ENCODE results near the gene CHIT1.
"Not testable (repeated sequence)": the region's sequence is repeated elsewhere in the genome, so short reads cannot be mapped to it uniquely, and the experiment has no call there.

CHIT1 gene

DNA sequence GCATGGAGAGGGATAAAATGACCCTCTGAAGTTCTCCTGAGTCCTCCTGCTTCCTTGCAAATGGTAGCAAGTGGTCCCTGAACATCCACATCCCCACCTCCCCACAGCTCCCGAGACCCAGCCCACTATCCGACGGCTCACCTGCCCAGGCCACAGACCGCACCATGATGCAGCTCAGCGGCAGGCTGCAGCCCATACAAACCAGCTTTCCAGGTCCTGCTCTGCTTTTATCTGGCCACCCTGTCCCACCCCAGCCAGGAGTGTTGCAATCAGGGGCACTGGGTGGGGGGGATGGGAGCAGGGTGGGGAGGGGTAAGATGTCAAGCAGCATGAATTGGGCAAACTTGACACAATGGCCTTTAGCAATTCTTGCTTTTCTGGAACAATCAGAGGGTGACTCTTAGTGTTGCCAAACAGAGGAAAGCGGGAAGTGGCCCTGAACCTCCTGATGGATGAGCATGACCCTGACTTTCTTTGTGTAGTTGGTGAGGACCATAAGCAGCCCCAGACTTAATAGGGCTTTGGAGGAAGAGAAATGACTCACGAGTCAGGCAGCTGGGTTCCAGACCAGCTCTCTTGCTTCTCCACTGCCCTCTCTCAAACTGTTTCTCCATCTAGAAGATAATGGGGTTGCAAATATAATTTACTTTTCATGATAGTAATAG lies at the start of gene CHIT1:
Gene CHIT1, minus strand, starts transcription at position 203 of the 665 bp plus-strand sequence. Its CDS starts 37 bp downstream, at position 166.
- no peak for DNase-seq (ENCODE audit: low spot score)

DNA sequence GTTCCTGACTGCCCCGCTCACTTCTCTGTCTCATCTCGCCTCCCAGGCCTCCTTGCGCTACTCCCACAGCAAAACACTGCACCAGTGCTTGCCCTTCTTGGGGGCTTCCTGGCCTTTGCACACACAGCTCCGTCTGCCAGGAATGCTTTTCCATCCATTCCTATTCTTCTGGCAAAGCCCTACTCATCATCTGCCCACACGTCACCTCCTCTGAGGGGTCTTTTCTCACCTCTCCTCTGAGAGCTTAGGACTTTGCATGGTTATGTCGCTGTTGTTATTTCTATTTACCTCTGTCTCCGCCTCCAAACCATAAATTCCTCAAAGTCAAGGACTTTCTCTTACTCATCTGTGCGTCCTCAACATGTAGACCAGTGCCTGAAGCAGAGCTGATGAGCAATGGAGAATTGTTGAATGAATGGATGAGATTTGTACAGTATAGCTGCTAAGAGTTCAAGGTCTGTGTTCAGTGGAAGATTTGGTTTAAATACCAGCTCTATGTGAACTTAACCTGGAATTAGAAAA lies 49.5 kb upstream of the CHIT1 start:
- no peak for DNase-seq (ENCODE audit: low spot score)

DNA sequence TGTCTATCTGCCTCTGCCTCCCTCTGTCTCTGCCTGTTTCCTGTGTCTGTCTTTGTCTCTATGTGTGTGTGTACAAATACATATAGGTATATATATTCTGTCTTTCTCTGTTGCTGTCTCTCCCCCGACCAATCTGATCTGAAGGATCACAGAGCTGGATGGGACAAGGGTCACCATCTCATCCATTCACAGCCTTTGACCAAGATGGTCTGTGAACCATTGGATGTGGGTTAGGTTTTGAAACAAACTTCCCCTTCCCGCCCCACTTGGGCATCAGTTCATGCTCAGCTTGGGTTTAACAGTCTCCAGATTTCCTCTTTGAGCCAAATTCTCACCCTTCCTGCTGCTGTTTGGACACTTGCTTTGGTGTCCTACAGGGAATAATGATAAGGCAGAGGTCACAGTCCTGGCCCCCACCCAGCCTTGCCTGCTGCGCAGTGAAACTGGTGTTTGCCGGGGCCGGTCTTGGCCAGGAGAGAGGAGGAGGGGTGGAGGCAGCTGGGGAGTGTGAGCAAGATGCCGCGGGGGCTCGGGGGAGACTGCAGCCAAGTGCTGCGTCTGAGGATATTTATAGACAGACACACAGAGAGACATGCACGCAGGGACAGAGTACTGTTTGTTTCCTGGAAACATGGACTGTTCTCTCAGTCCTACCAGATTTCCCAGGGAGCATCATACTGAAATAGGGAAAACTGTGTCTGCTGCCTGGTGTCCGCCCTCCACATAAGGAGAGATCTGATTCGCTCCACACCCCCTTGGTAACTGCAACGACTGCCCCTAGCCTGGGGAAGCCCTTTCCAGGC lies 48.8 kb upstream of the CHIT1 start:
- peak; percentile 44 for DNase-seq (ENCODE audit: low spot score)

DNA sequence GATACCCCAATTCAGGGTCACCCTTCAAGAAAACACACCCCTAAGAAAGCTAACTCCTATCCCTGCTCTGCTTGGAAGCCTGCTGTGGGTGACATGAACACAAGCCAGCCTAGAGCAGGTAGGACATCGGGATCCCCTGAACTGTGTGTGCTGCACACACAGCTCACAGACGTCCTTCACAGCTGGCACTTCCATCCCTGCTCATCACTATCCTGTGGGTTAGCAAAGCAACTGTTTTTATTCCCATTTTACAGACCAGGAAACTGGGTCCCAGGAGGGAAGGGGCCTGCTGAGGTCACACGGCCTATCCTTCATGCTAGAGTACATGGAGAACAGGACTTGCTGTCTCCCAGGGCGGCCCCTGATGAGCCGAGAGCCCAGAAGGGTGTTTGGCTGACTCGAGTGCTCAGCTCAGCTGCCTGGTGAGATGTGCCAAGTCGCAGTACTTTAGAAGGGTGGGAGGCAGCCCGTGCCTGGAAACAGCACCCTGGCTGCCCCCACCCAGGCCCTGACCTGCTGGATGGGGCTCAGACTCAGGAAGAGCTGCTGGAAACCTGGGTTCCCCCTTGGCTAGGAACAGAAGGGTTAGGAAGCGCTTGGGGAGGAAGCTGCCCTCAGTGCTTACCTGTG lies 47.6 kb upstream of the CHIT1 start:
- DNase-seq (ENCODE audit: low spot score), result no peak

DNA sequence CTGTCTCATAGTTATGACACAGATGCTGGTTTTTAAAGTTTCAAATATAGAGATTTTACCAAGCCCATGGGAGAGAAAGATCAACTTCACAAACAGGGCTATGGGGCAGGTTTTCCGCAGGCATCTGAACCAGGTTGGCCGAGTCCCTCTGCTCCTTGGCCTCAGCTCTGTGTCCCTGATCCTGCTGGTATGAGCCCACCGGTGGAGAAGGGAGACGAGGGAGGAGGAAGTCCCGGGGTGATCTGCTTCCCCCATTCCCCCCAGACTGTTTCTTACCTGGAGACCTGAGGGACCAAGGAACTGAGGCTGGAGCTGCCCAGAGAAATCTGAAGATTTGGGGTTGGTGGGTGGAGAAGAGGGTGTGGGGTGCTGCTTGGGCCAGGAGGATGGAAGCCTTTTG lies 46.9 kb upstream of the CHIT1 start:
- no peak for DNase-seq (ENCODE audit: low spot score)

DNA sequence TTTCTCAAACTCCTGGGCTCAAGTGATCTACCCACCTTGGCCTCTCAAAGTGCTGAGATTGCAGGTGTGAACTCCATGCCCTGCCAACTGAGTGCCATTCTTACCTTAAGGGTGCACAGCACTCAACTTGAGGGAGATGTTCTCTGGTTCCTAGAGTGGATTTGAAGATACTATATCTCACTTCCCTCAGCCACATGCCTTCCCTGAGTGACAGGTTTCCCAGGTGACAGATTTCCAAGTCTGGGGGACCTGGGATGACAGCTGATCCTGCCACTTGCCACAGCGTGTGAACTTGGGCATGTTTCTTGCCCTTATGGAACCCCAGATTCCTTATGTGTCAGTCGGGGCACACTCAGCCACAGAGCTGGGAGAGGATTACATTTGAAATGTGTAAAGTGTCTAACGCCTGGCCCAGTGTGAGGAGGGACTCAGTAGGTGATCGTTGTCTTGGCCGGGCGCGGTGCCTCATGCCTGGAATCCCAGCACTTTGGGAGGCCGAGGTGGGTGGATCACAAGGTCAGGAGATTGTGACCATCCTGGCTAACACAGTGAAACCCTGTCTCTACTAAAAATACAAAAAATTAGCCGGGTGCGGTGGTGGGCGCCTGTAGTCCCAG lies 46.3 kb upstream of the CHIT1 start:
- DNase-seq (ENCODE audit: low spot score), result no peak

DNA sequence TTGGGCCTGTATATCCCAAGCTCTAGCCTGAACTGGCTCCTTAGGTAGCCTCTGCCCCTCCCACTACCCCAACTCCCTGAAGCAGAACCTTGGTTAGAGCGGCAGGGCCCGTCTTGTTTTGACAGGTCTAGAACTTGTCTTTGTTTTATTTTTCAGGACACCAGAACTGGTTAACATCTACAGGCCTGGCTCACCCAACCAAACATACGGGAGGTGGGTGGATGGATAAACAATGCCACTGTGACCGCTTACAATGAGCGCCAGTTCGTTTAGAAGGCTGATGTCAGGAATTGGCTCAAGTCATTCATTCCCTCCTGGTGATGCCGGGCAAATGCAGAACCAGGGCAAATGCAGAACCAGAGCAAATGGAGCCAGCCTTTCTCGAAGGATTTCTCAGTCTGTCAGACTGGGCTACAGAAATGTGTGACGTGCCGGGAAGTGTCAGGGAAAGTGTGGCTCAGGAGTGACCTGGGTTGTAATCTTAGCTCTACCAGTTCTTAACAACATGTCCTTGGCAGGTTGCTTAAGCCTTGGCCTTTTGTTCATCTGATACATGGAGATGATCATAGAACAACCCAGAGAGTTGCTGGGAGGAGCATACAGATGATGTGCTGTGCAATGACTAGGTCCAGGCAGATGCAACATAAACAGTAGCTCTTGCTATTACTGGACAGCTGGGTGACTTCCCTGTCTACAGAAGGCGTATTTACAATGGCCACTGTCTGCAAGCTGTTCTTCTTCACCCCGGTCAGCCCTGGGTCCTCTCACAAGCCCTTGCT lies 45.3 kb upstream of the CHIT1 start:
- DNase-seq (ENCODE audit: low spot score), result no peak

DNA sequence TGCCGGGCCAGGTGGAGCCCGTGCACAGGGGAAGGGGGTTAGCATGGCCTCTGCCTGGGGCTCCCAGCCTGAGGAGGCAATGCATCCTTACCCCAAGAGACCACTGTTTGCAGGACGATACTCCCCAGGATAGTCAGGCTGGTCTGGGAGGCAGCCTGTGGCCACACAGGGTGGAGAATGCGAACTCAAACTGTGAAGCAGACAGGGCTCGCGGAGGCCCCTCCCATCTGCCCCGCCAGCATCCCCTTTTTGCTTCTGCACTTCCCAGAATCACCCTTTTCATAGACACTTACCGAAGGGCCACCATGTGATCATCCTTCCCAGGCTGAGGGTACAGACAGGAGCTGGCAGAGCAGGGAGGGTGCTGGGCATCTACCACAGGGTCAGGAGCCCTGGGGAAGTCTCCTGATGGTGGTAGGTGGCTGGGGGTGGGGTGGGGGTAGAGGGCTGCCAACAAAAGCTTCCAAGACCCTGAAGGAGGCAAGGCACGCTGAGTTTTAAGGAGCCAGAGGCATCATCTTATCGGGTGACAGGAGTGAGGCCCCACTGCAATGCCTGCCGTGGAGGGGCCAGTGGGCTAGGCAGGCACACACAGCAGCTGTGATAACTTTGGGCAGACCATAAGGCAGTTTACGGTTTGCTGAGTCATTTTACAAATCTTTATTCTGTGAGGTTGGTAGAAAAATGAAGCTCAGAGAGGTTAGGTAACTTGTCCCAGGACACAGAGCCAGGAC lies 44.6 kb upstream of the CHIT1 start:
- no peak for DNase-seq (ENCODE audit: low spot score)

DNA sequence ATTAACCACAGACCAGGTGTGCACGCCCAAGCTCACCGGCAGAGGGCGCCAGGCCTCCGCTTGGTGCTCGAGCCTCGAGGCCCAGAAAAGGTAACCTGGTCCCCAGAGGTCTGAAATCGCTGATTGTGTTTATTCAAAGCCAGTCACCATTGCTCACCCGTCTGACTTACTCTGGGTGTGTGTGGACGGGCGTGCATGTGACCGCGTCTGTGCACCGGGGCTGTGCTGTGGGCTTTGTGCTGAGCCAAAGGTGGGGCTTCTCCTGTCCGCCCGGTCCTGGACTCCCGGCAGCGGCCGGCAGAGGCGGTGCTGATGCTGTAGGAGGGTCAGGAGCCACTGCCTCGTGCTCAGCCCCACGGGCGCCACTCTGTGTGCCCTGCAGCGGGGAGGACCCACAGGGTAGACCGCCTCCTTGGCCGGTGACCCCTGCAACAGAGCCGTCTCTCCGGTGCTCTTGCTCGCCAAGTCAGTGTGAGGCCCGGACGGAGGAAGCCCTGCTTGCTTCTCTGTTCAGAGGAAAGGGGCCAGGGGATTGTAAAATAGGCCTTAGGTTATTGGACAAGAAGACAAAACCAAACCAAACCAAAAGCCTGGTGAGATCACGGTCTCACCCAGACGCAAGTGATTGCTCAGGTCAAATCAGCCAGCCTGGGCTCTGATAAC lies 43.9 kb upstream of the CHIT1 start:
- peak; percentile 96 for DNase-seq (ENCODE audit: low spot score)

DNA sequence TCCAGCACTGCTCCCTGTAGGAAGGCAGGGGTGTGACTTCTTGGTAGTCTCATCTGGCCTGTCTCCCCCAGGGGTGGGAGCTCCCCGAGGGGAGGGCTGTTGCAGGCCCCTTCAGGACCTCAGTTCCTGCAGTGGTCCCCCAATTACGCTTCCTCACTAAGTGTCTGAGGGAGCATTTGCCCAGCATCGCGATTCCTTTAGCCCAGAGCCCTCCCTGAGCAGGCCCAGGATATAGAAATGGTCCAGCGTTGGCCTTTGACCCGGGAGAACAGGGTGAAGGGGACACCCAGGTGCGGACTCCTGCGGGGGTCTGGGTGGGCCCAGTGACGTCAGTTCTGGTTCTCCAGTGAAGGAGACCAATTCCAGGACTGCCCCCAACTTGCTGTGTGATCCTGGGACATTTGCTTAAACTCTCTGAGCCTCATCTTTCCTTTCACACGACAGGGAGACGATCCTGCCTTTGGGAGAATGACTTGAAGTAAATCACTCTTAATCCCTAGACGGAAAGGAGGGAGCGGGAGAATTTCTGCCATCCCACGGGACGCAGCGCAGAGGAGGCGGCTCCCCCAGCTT lies 43.2 kb upstream of the CHIT1 start:
- DNase-seq (ENCODE audit: low spot score), result no peak

DNA sequence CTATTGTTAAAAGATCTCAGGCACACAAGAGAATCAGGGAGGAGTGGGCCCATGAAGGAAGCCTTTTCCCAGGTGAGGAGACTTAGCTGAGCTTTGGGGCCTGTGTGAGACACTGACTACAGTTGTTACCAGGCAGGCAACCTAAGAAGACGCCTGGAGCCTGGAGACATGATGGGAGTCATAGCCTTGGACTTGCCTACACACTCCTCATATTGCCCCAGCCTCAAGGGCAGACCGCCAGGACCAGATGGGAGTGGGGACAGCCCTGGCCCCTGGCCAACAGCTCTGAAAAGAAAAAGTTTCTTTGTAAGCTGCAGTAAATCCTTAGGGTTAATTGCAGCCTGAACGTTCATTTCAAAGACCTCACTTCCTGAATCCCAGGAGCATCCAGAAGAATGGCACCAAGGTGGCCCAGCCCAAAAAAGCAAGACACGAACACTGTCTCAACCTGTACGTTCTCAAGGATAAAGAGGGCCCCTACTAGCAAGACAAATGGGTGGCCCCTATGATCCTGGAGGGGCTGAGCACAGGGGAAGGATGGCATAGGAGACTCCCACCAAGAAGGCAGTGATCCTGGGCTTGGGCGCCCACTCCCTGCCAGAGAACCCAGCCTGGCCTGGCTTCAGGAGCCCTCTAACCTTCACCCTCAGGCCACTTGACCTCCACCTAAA lies 42.6 kb upstream of the CHIT1 start:
- DNase-seq (ENCODE audit: low spot score), result no peak

DNA sequence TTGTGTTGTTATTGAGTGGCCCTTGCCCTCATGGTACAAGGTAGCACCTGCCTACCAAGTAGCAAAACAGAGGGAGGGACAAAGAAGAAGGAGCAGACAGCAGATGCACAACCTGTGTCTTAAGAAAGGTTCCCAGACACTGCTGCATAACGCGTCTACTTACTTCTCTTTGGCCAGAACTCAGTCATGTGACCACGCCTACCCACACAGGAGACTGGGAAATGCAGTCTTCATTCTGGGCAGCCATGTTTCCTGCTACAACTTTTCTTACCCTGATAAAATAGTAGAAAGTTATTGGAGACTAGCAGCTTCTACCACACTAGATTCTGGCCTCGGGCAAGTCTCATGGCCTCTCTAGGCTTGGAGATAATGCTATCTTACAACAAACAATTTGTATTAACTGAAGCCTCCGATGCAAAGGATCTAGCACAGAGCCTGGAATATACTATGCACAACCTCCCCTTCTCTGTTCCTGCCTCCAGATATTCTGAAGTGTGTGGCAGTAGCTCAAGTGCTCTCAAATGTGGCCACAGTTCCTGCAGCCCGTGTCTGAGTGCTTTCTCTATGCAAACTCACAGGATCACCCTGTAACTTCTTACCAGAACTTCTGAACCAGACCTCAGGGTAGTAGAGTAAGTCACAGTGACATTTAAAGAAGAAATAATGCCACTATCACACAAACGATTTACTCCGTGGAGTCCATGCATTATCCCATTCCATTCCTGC lies 41.7 kb upstream of the CHIT1 start:
- peak; percentile 83 for DNase-seq (ENCODE audit: low spot score)

DNA sequence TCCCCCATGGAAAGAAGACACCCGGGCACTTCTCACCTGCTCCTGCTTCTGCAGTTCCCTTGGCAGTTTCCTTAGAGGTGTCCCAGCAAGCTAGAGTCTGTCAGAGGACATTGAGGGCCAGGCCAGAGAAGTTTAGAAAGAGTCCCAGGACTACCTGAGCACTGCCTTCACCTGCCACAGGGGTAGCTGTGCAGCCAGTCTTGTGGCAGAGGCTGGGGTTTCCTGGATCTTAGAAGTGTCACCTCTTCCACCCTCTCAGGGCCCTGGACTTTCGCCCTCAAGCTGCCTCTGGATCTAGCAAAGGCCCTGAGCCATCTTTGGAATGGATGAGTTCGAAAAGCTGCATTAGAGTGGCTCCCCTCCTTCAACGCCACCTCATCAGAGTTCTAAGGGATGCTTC lies 41.0 kb upstream of the CHIT1 start:
- no peak for DNase-seq (ENCODE audit: low spot score)

DNA sequence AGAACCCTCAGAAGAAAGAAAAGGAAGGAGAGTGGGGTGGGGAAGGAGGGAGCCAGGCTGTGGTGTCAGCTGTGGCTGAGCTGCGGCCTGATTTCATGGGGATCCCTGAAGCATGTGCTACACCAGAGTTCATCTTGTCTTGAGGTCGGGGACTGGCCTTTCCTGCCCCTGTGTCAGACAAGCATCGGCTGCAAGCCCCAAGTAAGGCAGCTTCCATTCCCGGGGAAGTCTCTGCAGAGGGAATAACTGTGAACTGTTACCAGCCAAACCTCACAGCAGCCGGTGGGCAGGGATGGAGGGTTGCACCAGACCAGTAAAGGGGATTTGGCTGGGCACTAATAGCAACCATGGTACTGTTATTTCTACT lies 40.2 kb upstream of the CHIT1 start:
- DNase-seq (ENCODE audit: low spot score), result no peak

DNA sequence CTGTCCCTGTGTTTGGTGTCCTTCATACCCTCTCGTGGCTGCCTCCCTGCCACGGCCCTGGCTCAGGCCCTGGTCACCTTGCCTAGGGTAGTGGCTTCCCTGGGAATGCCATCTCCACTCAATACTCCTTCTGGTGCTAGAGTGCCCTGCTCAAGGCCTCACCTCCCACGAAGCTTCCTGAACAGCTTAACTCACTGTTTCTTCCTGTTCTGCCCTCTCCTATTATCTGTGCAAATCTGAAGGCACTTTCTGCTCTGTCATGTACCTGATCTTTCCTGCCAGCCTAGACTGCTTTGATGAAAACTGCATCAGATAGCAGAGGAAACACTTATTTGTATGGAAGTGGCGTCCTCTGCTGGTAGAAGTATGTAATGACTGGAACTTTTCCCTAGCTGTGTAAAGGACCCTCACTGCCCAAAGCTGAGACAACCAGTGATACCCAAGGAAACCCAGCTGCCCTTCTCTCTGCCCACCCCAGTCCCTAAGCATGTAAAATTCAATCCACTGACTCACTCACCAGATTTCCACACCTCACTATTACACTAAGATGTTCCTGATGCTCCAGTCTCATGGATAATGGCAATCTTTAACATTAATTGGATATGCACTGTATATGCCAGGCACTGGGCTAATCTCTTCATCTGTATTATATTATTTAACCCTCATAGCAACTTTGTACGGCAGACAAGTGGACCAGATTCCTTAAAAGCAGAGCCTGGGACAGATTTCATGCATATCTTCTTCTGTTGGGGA lies 39.6 kb upstream of the CHIT1 start:
- peak; percentile 82 for DNase-seq (ENCODE audit: low spot score)

DNA sequence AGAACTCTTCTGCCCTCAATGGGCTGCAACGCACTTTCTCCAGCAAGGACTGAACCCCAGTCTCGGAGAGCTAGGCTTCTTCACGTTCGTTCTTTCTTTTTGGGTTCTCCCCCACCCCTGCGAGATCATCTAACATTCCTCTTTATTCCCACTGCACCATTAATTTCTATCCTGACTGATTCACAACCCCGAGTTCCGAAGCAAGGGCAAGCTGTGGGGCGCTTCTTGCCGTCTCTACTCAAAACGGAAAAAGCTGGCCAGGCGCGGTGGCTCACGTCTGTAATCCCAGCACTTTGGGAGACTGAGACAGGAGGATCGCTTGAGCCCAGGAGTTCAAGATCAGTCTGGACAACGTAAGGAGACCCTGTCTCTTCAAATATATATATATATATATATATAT lies 38.4 kb upstream of the CHIT1 start:
- no peak for DNase-seq (ENCODE audit: low spot score)

DNA sequence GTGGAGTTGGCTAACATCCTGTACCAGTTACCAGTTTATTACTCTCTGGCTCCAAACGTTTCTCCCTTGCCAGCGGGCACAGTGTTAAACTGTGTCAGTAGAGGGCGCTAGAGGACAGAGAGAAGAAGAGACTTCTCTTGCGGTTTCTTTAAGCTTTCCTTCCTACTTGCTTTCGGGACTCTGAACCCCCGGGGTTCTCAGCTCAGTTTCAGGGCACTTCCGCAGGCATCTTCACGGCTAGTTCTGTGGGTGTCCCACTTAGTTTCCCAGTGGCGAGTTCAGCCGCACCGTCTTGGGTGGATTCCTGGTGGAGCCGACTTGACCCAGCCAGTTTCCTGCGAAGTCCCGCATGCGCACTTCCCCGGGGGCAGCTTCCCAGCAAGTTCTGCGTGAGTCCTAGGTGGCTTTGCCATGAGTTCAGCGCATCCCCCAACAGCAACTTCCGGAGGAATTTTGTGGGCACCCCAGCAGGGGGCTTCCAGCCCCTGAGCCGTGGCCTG lies 37.9 kb upstream of the CHIT1 start:
- DNase-seq (ENCODE audit: low spot score), result peak; percentile 92

DNA sequence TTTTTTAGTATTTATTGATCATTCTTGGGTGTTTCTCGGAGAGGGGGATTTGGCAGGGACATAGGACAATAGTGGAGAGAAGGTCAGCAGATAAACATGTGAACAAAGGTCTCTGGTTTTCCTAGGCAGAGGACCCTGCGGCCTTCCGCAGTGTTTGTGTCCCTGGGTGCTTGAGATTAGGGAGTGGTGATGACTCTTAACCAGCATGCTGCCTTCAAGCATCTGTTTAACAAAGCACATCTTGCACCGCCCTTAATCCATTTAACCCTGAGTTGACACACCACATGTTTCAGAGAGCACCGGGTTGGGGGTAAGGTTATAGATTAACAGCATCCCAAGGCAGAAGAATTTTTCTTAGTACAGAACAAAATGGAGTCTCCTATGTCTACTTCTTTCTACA lies 36.7 kb upstream of the CHIT1 start:
- not testable (repeated sequence) for DNase-seq (ENCODE audit: low spot score)

All from CD4-positive, alpha-beta T cell treated with Interleukin-2 at 100 ng/mL for 4 hours (primary cell).